Esophagus muscularis mucosa (tissue), 4 donors: ENCODE data around the gene FNIP2.

Experiments used
- CTCF ChIP-seq, 3 experiments: fragments of 200-600 bp in 2 of 3; fragments of 450-650 bp in 1 of 3; sonication (generic) in 2 of 3; IDR thresholded peaks; one replicate each; pipeline ENCODE4 v1.5.1; 2017 to 2019; ENCODE audit warnings: antibody characterized with exemption in 3 of 3, mild to moderate bottlenecking in 2 of 3, moderate library complexity in 1 of 3
- EP300 ChIP-seq: sonication (generic); formaldehyde crosslinking; IDR thresholded peaks from one replicate; pipeline ENCODE4 v1.6.1; 2017; ENCODE audit warnings: antibody characterized with exemption
- POLR2A ChIP-seq: fragments of 450-650 bp; IDR thresholded peaks from one replicate; pipeline ENCODE4 v1.6.1; 2017; ENCODE audit warnings: antibody characterized with exemption, moderate library complexity, mild to moderate bottlenecking, low read depth

DNA sequence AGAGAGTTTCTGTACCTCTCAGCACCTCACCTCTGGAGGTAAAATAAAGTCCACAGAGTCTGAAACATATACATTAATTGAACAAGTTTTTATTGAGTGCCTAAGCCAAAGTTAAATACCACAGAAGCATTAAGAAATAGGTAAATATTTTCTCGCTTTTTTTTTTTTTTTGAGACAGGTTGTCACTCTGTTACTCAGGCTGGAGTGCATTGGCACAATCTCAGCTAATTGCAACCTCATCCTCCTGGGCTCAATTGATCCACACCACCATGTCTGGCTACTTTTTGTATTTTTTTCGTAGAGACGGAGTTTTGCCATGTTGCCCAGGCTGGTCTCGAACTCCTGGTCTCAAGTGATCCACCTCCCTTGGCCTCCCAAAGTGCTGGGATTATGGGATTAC is 10.1 kb upstream of the FNIP2 start:
- TF ChIP-seq POLR2A (no peak), CTCF (IDR thresholded peaks at IDR 0.05) (no peak), EP300 (no peak)
